ENCODE measurements around the gene ECHS1. TPM values are rescaled to one million over a fixed set of nuclear protein-coding genes. Genes with fewer than 3 reads are reported as not detected.

Gene ECHS1
- total RNA-seq, 1 donor: 56.1 TPM

GRCh38 chr10:133353988-133354605 lies 19.1 kb downstream of the ECHS1 start:
- DNase-seq (ENCODE audit: insufficient read length, low spot score, missing footprints): no peak
- no peaks in the 10 kb centered on the region for H3K36me3 ChIP-seq (ENCODE audit: insufficient read depth, low read length)
- H3K27ac ChIP-seq (ENCODE audit: low read depth, low read length): no peak overlapping the region
- H2AFZ ChIP-seq (ENCODE audit: low read length): no peak overlapping the region
- no peaks in the 10 kb centered on the region for H3K27me3 ChIP-seq (ENCODE audit: insufficient read depth, low read length)
- no peaks in the 10 kb centered on the region for H3K79me2 ChIP-seq (ENCODE audit: insufficient read depth, low read length)
- no peaks in the 10 kb centered on the region for H3K9me3 ChIP-seq (ENCODE audit: low read depth, low read length)
- no peaks in the 10 kb centered on the region for H4K20me1 ChIP-seq (ENCODE audit: insufficient read depth, low read length)
- no peak for TF ChIP-seq CTCF (IDR thresholded peaks at IDR 0.05; ENCODE audit: extremely low read depth, low read depth, low read length)
- H3K4me2 ChIP-seq (ENCODE audit: insufficient read depth, low read length): no peak overlapping the region
- no peak overlapping the region for H3K4me3 ChIP-seq (ENCODE audit: insufficient read depth, low read length)
- no peaks in the 10 kb centered on the region for H3K4me1 ChIP-seq (ENCODE audit: insufficient read depth, low read length)

GRCh38 chr10:133353202-133353959 lies 19.8 kb downstream of the ECHS1 start:
- H3K27me3 ChIP-seq (ENCODE audit: insufficient read depth, low read length): no peaks in the 10 kb centered on the region
- no peak overlapping the region for H3K27ac ChIP-seq (ENCODE audit: low read depth, low read length)
- no peaks in the 10 kb centered on the region for H3K36me3 ChIP-seq (ENCODE audit: insufficient read depth, low read length)
- H3K4me2 ChIP-seq (ENCODE audit: insufficient read depth, low read length): no peak overlapping the region
- DNase-seq (ENCODE audit: insufficient read length, low spot score, missing footprints): peak; percentile 83
- H3K4me1 ChIP-seq (ENCODE audit: insufficient read depth, low read length): no peaks in the 10 kb centered on the region
- no peak overlapping the region for H3K4me3 ChIP-seq (ENCODE audit: insufficient read depth, low read length)
- no peak for TF ChIP-seq CTCF (IDR thresholded peaks at IDR 0.05; ENCODE audit: extremely low read depth, low read depth, low read length)
- H3K79me2 ChIP-seq (ENCODE audit: insufficient read depth, low read length): no peaks in the 10 kb centered on the region
- no peak overlapping the region for H2AFZ ChIP-seq (ENCODE audit: low read length)
- H3K9me3 ChIP-seq (ENCODE audit: low read depth, low read length): no peaks in the 10 kb centered on the region
- no peaks in the 10 kb centered on the region for H4K20me1 ChIP-seq (ENCODE audit: insufficient read depth, low read length)

- Histone ChIP-seq H3K79me2 (ENCODE audit: insufficient read depth, low read length) (no peaks in the 10 kb centered on the region), H3K4me1 (ENCODE audit: insufficient read depth, low read length) (no peaks in the 10 kb centered on the region), H2AFZ (ENCODE audit: low read length) (no peak overlapping the region), H3K27me3 (ENCODE audit: insufficient read depth, low read length) (no peaks in the 10 kb centered on the region), H3K4me2 (ENCODE audit: insufficient read depth, low read length) (no peak overlapping the region), H3K4me3 (ENCODE audit: insufficient read depth, low read length) (no peak overlapping the region), H3K9me3 (ENCODE audit: low read depth, low read length) (no peaks in the 10 kb centered on the region), H4K20me1 (ENCODE audit: insufficient read depth, low read length) (no peaks in the 10 kb centered on the region), H3K27ac (ENCODE audit: low read depth, low read length) (no peak overlapping the region), H3K36me3 (ENCODE audit: insufficient read depth, low read length) (no peaks in the 10 kb centered on the region)
- peak; percentile 8 for TF ChIP-seq CTCF (IDR thresholded peaks at IDR 0.05; ENCODE audit: extremely low read depth, low read depth, low read length)
- DNase-seq (ENCODE audit: insufficient read length, low spot score, missing footprints): peak; percentile 78
Observed at GRCh38 chr10:133351408-133352318, 21.5 kb downstream of the ECHS1 start.
